Activated effector memory CD4-positive, alpha-beta T cell treated with Interleukin-2 at 50 U/mL for 16 hours (primary cell): ENCODE measurements around the gene KAT2B.
"Not testable (repeated sequence)": the region's sequence is repeated elsewhere in the genome, so short reads cannot be mapped to it uniquely, and the experiment has no call there.

Experiments
- DNase-seq: peaks from one replicate; pipeline ENCODE4 v3.0.0-alpha.2; 2020

KAT2B gene

DNA sequence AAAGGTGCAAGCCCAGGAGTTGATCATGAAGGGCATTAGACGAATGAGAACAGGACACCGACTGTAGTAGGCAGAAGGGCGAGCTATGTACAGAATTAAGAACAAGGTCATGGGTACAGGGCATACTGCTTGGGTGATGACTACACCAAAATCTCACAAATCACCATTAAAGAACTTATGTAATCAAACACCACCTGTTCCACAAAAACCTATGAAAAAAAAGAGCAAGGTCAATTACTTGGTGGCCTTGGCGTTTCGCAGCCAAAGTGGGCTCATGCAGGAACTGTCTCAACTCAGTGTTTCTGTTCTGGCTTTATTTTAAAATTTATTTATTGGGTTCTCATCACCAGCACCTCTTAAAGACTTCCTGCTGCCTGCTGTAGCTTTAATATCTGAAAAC lies 2.1 kb downstream of the KAT2B start:
- DNase-seq = no peak

DNA sequence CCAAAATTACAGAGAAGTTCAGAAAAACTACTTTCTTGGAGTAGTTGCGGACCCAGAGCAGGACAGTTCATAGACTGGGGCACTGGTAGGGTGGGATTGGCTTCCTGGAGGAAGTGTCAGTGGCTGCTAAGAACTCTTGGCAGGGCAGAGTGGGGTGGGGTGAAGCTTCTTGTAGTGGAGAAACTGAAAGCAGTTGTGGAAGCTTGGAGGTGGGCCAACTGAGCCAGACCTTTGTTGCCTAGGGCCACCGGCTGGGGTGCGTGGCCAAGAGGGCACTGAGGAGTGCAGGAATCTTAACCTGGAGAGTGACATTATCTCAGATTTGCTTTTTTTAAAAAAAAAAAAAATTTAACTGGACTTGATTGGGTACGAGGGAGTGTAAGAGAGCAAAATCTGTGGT lies 3.1 kb downstream of the KAT2B start:
- peak; percentile 47 for DNase-seq

DNA sequence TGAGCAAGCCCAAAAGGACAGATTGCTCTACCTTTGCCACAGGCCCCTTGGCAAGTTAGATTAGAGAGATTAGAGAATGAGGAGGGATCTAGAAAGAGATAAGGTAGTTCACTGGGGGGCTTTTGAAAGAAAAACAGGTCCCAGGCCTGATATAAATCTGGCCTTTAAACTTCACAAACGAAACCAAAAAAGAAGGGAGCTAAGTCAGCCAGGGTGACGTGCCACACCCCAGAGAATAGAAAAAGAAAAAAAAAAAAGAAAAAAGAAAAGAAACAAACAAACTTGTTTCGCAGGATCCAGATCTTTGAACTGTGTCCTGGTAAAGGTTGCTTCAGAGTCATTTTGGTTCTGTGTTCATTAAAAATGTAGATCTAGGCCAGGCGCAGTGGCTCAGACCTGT lies 3.6 kb downstream of the KAT2B start:
- DNase-seq = no peak

- not testable (repeated sequence) for DNase-seq
These were observed 4.9 kb downstream of the KAT2B start for GRCh38 chr3:20045141-20045540.

DNA sequence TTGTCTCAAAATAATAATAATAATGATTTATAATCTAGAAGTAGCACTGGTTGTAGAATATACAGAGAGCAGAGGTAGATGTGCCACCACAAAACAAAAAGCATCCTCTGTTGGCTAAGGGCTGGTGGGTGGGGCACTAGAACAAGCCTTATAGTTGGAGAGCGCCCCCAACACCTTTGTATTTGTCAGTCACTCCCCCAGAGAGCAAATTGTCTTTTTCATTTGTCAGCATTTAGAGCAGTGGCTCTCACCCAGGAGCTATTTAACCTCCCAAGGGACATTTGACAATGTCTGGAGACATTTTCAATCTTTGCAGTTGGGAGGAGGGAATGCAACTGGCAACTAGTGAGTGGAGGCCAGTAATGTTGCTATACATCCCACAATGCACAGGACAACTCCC lies 6.3 kb downstream of the KAT2B start:
- DNase-seq = no peak

DNA sequence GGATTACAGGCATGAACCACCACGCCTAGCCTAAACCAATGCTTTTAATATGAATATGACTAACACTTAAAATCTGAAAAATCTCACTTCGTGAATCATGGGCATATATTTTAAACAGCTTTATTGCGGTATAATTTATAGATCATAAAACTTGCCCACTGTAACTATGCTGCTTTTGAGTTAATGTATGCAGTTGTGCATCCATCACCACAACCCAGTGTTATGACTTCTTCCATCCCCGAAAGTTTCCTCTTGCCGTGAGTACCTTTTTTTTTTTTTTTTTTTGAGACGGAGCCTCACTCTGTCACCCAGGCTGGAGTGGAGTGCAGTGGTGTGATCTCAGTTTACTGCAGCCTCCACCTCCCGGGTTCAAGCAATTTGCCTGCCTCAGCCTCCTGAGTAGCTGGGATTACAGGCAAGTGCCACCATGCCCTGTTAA lies 7.1 kb downstream of the KAT2B start:
- no peak for DNase-seq

- DNase-seq = no peak
These were observed 8.0 kb downstream of the KAT2B start for GRCh38 chr3:20047976-20048883.

GRCh38 chr3:20051123-20051806 lies 11.0 kb downstream of the KAT2B start:
- no peak for DNase-seq

DNA sequence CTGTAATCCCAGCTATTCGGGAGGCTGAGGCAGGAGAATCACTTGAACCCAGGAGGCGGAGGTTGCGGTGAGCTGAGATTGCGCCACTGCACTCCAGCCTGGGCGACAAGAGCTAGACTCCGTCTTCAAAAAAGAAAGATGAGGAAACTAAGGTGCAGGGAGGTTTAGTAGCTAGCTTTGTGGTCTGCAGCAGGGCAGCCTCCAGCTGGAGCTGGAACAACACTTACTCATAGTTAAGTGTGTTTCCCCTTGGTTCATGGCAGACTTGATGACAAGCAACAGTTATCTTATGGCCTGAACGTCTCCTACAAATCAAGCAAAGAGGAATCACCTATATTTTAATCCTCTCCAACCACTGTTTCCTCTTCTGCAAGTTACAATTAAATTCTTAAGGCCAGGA lies 12.6 kb downstream of the KAT2B start:
- no peak for DNase-seq

DNA sequence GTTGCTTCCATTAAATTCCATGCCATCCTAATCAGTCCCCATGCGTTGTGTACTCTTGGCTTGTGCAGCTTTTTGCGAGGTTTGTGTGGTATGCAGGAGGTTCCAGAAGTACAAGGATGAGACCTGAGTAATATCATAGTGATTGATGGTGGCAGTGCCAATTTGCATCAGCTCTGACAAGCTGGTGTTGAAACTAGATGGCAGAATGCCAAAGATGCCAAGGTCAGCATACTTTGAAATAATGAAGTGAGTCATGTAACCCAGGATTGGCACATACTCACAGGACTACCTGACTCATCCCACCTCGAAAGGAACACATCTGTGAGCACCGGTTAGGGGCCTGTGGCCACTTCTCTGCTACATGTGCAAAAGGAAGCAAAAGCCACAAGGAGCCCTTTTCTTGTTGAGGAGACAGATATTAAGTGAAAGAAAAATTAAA lies 14.3 kb downstream of the KAT2B start:
- peak; percentile 64 for DNase-seq

GRCh38 chr3:20055020-20055775 lies 15.0 kb downstream of the KAT2B start:
- DNase-seq = peak; percentile 18

GRCh38 chr3:20055842-20056241 lies 15.6 kb downstream of the KAT2B start:
- DNase-seq = no peak

GRCh38 chr3:20056725-20057611 lies 16.7 kb downstream of the KAT2B start:
- DNase-seq = no peak

DNA sequence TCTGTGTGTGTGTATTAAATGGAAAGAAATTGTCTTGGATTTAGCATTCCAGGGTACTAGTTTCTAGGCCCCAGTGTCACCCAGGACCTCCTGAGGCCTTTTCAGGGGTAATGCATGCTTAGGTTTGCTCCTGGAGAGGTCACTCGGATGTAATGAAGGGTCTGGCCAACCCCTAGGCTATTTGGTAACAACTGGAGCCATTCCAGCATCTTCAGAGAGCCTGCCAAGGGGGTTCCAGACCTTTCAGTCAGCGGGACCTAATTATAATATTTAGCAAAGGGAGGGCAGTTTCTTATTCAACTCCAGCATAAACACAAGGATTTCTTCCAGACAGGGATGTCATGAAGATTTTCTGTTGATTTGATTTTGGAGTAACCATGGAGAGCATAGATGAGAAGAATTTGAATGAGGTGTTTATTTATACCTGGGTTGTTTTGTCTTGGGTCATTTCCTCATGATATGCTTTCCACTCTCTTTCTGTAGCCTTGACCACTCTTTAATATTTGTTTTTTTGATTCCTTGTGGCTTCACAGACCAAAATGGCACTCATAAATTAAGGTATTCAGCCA lies 17.4 kb downstream of the KAT2B start:
- no peak for DNase-seq

DNA sequence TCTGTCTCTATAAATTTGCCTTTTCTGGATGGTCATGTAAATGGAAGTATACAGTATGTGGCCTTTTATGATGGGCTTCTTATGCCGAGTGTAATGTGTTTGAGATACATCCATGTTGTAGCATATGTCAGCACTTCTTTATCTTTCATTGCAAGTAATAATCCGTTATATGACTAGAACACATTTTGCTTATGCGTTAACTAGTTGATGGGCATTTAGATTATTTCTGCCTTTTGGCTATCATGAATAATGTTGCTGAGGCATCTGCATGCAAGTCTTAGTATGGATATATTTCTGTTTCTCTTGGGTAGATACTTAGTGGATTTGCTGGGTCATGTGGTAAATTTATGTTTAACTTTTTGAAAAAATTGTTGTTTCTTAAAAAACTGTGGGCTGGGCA lies 19.7 kb downstream of the KAT2B start:
- no peak for DNase-seq

- DNase-seq = no peak
These were observed 20.9 kb downstream of the KAT2B start for GRCh38 chr3:20060974-20061685.

DNA sequence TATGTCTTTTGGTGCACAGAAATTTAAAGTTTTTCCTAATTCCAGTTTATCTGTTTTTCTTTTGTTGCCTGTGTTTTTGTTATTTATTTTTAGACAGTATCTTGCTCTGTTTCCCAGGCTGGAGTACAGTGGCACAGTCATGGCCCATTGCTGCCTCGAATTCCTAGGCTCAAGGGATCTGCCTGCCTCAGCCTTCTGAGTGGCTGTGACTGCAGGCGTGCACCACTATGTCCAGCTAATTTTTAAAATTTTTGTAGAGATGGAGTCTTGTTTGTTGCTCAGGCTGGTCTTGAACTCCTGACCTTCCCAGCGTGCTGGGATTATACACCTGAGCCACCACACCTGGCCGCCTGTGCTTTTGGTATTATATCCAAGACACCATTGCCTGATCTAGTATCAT lies 22.8 kb downstream of the KAT2B start:
- no peak for DNase-seq

DNA sequence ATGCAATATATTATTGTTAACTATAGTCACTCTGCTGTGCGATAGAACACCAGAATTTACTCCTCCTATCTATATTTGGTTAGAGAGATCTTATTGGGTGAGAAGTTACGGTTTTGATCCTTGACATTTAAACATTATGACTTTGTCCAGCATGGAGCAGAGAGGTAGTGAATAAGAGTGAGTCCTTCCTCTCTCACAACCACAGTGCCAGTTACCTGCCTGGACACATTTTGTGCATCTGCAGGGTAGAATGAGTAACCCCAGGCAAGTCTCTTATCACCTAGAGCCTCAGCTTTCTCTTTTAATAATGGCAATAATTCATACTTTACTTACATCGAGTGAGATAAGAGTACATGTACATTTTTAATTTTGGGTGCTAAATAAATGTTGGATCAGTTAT lies 24.1 kb downstream of the KAT2B start:
- DNase-seq = no peak

GRCh38 chr3:20064796-20065564 lies 24.7 kb downstream of the KAT2B start:
- no peak for DNase-seq

- DNase-seq = no peak
These were observed 25.8 kb downstream of the KAT2B start for GRCh38 chr3:20066079-20066478.
